HFF-Myc (cell line): ENCODE measurements around the gene GPHN.

Source experiments
- DNase-seq: peaks from one replicate; pipeline ENCODE4 v3.0.0-alpha.2; 2011; ENCODE audit warnings: low read depth; ENCODE audit errors: extremely low read depth
- H3K4me3 ChIP-seq: replicated peaks from 2 replicates; pipeline ENCODE4 v1.5.1; 2011; ENCODE audit warnings: low read depth, mild to moderate bottlenecking, control low read depth, low read length
- TF ChIP-seq, protein P1 (sequence below): IDR thresholded peaks from 2 replicates; pipeline ENCODE4 v1.5.1; 2012; ENCODE audit warnings: mild to moderate bottlenecking, low read depth, low read length, control low read depth; ENCODE audit errors: missing control alignments

GPHN gene

DNA sequence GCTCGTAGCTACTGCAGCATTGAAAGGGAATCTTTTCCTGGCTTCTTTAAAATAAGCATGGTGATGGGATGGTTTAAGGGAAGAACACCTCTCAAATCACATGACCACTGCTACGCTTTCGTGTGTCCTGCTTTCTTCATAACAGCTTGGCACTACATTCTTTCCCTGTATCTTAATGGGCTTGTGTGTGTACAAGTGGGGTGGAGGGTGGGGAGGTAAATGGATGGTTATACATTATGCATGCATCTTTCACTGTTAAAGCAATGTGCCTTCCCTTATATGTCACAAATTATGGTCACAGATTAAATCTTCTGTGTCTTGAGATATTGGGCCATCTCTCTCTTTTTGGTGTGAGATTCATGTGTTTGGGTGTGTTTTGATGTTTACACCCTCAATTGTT, 511.8 kb downstream of the GPHN start:
- DNase-seq = no peak
- TF ChIP-seq, protein P1, sequence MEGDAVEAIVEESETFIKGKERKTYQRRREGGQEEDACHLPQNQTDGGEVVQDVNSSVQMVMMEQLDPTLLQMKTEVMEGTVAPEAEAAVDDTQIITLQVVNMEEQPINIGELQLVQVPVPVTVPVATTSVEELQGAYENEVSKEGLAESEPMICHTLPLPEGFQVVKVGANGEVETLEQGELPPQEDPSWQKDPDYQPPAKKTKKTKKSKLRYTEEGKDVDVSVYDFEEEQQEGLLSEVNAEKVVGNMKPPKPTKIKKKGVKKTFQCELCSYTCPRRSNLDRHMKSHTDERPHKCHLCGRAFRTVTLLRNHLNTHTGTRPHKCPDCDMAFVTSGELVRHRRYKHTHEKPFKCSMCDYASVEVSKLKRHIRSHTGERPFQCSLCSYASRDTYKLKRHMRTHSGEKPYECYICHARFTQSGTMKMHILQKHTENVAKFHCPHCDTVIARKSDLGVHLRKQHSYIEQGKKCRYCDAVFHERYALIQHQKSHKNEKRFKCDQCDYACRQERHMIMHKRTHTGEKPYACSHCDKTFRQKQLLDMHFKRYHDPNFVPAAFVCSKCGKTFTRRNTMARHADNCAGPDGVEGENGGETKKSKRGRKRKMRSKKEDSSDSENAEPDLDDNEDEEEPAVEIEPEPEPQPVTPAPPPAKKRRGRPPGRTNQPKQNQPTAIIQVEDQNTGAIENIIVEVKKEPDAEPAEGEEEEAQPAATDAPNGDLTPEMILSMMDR = no peak
- no peak overlapping the region for H3K4me3 ChIP-seq

GRCh38 chr14:67031920-67032774, 524.2 kb downstream of the GPHN start:
- TF ChIP-seq, protein P1 = no peak

DNA sequence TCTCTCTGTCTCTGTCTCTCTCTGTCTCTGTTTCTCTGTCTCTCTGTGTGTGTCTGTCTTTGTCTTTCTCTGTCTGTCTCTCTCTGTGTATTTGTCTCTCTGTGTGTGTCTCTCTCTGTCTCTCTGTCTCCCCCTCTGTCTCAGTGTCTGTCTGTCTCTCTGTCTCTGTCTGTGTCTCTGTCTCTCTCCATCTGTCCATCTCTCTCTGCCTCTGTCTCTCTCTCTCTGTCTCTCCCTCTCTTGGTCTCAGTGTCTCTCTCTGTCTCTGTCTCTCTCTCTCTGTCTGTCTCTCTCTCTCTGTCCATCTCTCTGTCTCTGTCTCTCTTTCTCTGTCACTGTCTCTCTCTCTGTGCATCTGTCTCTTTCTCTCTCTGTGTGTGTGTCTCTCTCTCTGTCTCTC, 537.5 kb downstream of the GPHN start:
- no peak for DNase-seq

More at GRCh38 chr14:67031920-67032774, 524.2 kb downstream of the GPHN start:
- no peak overlapping the region for H3K4me3 ChIP-seq
- DNase-seq = no peak

DNA sequence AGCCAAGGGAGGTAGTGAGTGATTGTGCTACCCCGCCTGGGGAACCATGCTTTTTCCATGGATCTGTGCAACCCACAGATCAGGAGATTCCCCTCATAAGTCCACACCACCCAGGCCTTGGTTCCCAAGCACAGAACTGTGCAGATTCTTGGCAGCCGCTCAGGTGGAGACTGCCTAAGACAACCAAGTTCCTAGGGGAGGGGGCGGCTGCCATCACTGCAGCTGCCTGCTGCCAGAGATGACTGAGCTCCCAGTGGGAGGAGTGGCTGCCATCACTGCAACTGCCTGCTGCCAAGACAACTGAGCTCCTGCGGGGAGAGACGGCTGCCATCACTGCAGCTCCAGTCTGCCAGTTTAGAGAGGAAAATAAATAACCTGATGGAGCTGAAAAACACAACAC, 542.9 kb downstream of the GPHN start:
- TF ChIP-seq, protein P1 = no peak
- no peak overlapping the region for H3K4me3 ChIP-seq
- no peak for DNase-seq

More for the DNA sequence above, 537.5 kb downstream of the GPHN start:
- TF ChIP-seq, protein P1 = no peak
- no peak overlapping the region for H3K4me3 ChIP-seq

GRCh38 chr14:67056684-67057083, 548.7 kb downstream of the GPHN start:
- no peak overlapping the region for H3K4me3 ChIP-seq
- DNase-seq = no peak
- TF ChIP-seq, protein P1 = no peak

DNA sequence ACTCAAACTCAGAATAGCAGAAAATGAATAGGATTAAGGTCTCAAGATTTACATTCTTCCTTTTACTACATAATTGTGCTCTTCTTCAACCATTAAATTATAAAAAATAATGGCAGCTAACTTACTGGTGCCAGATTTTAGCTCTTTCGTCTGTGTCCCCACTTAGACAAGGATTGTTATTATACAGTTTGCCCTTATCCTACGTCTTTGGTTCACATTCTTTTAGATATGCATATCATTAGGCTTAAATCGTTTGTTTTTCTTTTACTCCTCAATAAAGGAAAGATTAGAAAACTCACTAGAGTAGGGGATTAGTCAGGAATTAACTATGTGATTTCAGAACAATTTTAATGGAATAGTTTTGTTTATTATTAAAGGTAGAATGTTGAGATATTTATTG, 551.6 kb downstream of the GPHN start:
- no peak for DNase-seq
- TF ChIP-seq, protein P1 = no peak
- H3K4me3 ChIP-seq = no peak overlapping the region
